Natural killer cell (primary cell): ENCODE results near the gene RSRC1. TPM values are rescaled to one million over a fixed set of nuclear protein-coding genes. Genes with fewer than 3 reads are reported as not detected.

Experiments used
- ATAC-seq, 3 donors: fragments of 150-1000 bp in 2 of 3; fragments of 200-7000 bp in 1 of 3; cut with Tn5 transposase; 1 replicate in 1 of 3; 2 replicates in 2 of 3; pipeline ENCODE4 v1.10.0; 2021; ENCODE audit warnings: mild to moderate bottlenecking in 2 of 3, moderate library complexity in 2 of 3
- DNase-seq, 2 donors: peaks; one replicate each; pipeline versions ENCODE4 v3.0.0 to v3.0.0-alpha.2; 2013 to 2021; ENCODE audit warnings: mixed read lengths in 1 of 2
- H3K27ac ChIP-seq: one replicate; pipeline ENCODE4 v1.5.1; 2013; ENCODE audit warnings: mild to moderate bottlenecking, low read length
- H3K27me3 ChIP-seq: one replicate; pipeline ENCODE4 v1.6.1; 2013; ENCODE audit warnings: low read length; ENCODE audit not compliant: control insufficient read depth, insufficient read depth
- H3K36me3 ChIP-seq: one replicate; pipeline ENCODE4 v1.6.1; 2013; ENCODE audit warnings: low read length; ENCODE audit not compliant: control insufficient read depth, insufficient read depth
- H3K4me1 ChIP-seq: one replicate; pipeline ENCODE4 v1.6.1; 2013; ENCODE audit warnings: low read length; ENCODE audit not compliant: control insufficient read depth, insufficient read depth
- H3K4me3 ChIP-seq: one replicate; pipeline ENCODE4 v1.5.1; 2013; ENCODE audit warnings: low read length
- H3K9me3 ChIP-seq: one replicate; pipeline ENCODE4 v1.6.1; 2013; ENCODE audit warnings: low read length; ENCODE audit not compliant: control insufficient read depth, insufficient read depth
- H3K27ac Mint-ChIP-seq, 2 donors: one replicate each; pipeline ENCODE4 v1.8.0; 2022; ENCODE audit warnings: mild to moderate bottlenecking in 2 of 2, mixed read lengths in 2 of 2, moderate library complexity in 1 of 2
- H3K27me3 Mint-ChIP-seq, 2 donors: one replicate each; pipeline ENCODE4 v1.8.0; 2022; ENCODE audit warnings: low read depth in 2 of 2, mixed read lengths in 2 of 2
- H3K36me3 Mint-ChIP-seq: one replicate; pipeline ENCODE4 v1.8.0; 2022; ENCODE audit warnings: mixed read lengths
- H3K4me1 Mint-ChIP-seq, 2 donors: one replicate each; pipeline ENCODE4 v1.8.0; 2022; ENCODE audit warnings: mixed read lengths in 2 of 2
- H3K4me3 Mint-ChIP-seq: one replicate; pipeline ENCODE4 v1.8.0; 2022; ENCODE audit warnings: mild to moderate bottlenecking, moderate library complexity, mixed read lengths
- H3K9me3 Mint-ChIP-seq, 2 donors: one replicate each; pipeline ENCODE4 v1.8.0; 2022; ENCODE audit warnings: mixed read lengths in 2 of 2
- WGBS: methylation state at CpG from one replicate; pipeline ENCODE4 v1.1.7; 2013; ENCODE audit warnings: missing lambda C conversion rate; ENCODE audit not compliant: insufficient coverage; 5-methylcytosine and 5-hydroxymethylcytosine counted together
- intact Hi-C: fragments of 100-400 bp; cut with micrococcal nuclease; formaldehyde crosslinking; loops from one replicate; pipeline ENCODE4 v1.14.2; 2022
- total RNA-seq, 4 donors: library from RNA; stranded (reverse); fragments of 120-200 nt in 1 of 4; gene quantifications; one replicate each; pipeline versions ENCODE4 v1.2.3 to v1.2.4, GENCODE V29; 2013 to 2022
- TF ChIP-seq, protein P1 (sequence below): fragments of 200-600 bp; IDR thresholded peaks from one replicate; pipeline ENCODE4 v1.8.0; 2022; ENCODE audit warnings: antibody characterized with exemption

Gene RSRC1
- total RNA-seq, 3 donors from 2014 or later (not counting 1 experiment from before 2014, with no cell fraction given): 37.3 to 41.1 (median 37.6) TPM

DNA sequence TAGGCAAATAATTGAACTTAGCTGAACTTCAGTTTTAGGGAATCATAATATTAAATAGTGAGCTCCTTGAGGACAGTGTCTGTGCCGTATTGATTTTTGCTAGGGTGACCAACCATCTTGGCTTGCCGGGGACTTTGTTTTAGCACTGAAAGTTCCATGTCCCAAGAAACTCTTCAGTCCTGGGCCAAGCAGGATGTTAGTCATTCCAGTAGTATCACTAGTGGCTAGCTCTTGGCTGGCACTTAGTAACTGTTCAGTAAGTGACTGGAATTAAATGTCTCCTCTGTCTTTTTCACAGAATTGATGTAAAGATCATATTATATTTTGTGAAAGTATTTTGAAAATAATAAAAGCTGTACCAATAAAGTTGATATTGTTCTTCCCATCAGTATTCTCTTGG, 42.3 kb downstream of the RSRC1 start:
- no peaks in the 10 kb centered on the region for H3K9me3 Mint-ChIP-seq
- ATAC-seq: no peak

GRCh38 chr3:158158969-158159368, 49.1 kb downstream of the RSRC1 start:
- Mint-ChIP-seq H3K4me3 (no peak overlapping the region), H3K4me1 (peaks cover 14 to 21% of the 10 kb centered on the region in 2 donors), H3K27me3 (no peaks in the 10 kb centered on the region), H3K36me3 (no peaks in the 10 kb centered on the region), H3K27ac (no peak overlapping the region), H3K9me3 (no peaks in the 10 kb centered on the region)
- H3K4me3 ChIP-seq: no peak overlapping the region
- no peak for DNase-seq
- H3K9me3 ChIP-seq: no peaks in the 10 kb centered on the region
- no peaks in the 10 kb centered on the region for H3K27me3 ChIP-seq
- ATAC-seq: no peak
- H3K4me1 ChIP-seq: no peaks in the 10 kb centered on the region
- TF ChIP-seq, protein P1, sequence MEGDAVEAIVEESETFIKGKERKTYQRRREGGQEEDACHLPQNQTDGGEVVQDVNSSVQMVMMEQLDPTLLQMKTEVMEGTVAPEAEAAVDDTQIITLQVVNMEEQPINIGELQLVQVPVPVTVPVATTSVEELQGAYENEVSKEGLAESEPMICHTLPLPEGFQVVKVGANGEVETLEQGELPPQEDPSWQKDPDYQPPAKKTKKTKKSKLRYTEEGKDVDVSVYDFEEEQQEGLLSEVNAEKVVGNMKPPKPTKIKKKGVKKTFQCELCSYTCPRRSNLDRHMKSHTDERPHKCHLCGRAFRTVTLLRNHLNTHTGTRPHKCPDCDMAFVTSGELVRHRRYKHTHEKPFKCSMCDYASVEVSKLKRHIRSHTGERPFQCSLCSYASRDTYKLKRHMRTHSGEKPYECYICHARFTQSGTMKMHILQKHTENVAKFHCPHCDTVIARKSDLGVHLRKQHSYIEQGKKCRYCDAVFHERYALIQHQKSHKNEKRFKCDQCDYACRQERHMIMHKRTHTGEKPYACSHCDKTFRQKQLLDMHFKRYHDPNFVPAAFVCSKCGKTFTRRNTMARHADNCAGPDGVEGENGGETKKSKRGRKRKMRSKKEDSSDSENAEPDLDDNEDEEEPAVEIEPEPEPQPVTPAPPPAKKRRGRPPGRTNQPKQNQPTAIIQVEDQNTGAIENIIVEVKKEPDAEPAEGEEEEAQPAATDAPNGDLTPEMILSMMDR: no peak
- no peak overlapping the region for H3K27ac ChIP-seq
- H3K36me3 ChIP-seq: no peaks in the 10 kb centered on the region
- intact Hi-C loops: no loop called here

More for the DNA sequence above, 42.3 kb downstream of the RSRC1 start:
- Mint-ChIP-seq H3K4me3 (no peak overlapping the region), H3K27ac (no peak overlapping the region), H3K36me3 (no peaks in the 10 kb centered on the region), H3K27me3 (no peaks in the 10 kb centered on the region), H3K4me1 (peaks cover 0 to 14% of the 10 kb centered on the region in 2 donors)
- H3K4me3 ChIP-seq: no peak overlapping the region
- no peaks in the 10 kb centered on the region for H3K9me3 ChIP-seq
- WGBS: 88% methylated on average over 2 of the region's 2 CpGs
- H3K27ac ChIP-seq: no peak overlapping the region
- intact Hi-C loops: no loop called here
- TF ChIP-seq, protein P1: no peak
- no peak for DNase-seq
- H3K4me1 ChIP-seq: no peaks in the 10 kb centered on the region
- H3K27me3 ChIP-seq: no peaks in the 10 kb centered on the region
- H3K36me3 ChIP-seq: no peaks in the 10 kb centered on the region

- no peaks in the 10 kb centered on the region for H3K36me3 ChIP-seq
- Mint-ChIP-seq H3K4me1 (peaks cover 14 to 21% of the 10 kb centered on the region in 2 donors), H3K27ac (no peak overlapping the region), H3K27me3 (no peaks in the 10 kb centered on the region), H3K9me3 (no peaks in the 10 kb centered on the region), H3K36me3 (no peaks in the 10 kb centered on the region), H3K4me3 (no peak overlapping the region)
- no peak overlapping the region for H3K4me3 ChIP-seq
- TF ChIP-seq, protein P1: no peak
- H3K4me1 ChIP-seq: no peaks in the 10 kb centered on the region
- intact Hi-C loops: no loop called here
- no peak overlapping the region for H3K27ac ChIP-seq
- 100% methylated on average over 1 of the region's 3 CpGs for WGBS
- no peaks in the 10 kb centered on the region for H3K27me3 ChIP-seq
- no peaks in the 10 kb centered on the region for H3K9me3 ChIP-seq
- ATAC-seq (no peak), DNase-seq (no peak)
These were observed 49.8 kb downstream of the RSRC1 start for GRCh38 chr3:158159714-158160113.

- Mint-ChIP-seq H3K36me3 (no peaks in the 10 kb centered on the region), H3K27me3 (no peaks in the 10 kb centered on the region), H3K27ac (no peak overlapping the region), H3K9me3 (no peaks in the 10 kb centered on the region), H3K4me3 (no peak overlapping the region), H3K4me1 (peaks cover 14 to 24% of the 10 kb centered on the region in 2 donors)
- H3K27me3 ChIP-seq: no peaks in the 10 kb centered on the region
- H3K27ac ChIP-seq: no peak overlapping the region
- ATAC-seq (no peak), DNase-seq (no peak)
- H3K9me3 ChIP-seq: no peaks in the 10 kb centered on the region
- no peaks in the 10 kb centered on the region for H3K36me3 ChIP-seq
- no peaks in the 10 kb centered on the region for H3K4me1 ChIP-seq
- H3K4me3 ChIP-seq: no peak overlapping the region
- TF ChIP-seq, protein P1: no peak
- intact Hi-C loops: no loop called here
These were observed 51.1 kb downstream of the RSRC1 start for GRCh38 chr3:158160958-158161357.
